Body of pancreas (tissue), 4 donors: ENCODE measurements around the gene CDH2. TPM values are rescaled to one million over a fixed set of nuclear protein-coding genes. Genes with fewer than 3 reads are reported as not detected.

Experiments
- ATAC-seq: fragments of 150-250 bp; one replicate; pipeline ENCODE4 v1.9.1; 2016
- DNase-seq, 4 donors: peaks; one replicate each; pipeline ENCODE4 v3.0.0-alpha.2; 2019
- H3K27ac ChIP-seq, 4 donors: fragments of 200-600 bp; sonication (generic); 1 replicate in 3 of 4; 2 replicates in 1 of 4; pipeline versions ENCODE4 v1.5.1 to v1.6.1; 2016 to 2019; ENCODE audit warnings: mild to moderate bottlenecking in 1 of 4, mixed read lengths in 1 of 4, moderate library complexity in 1 of 4
- H3K27me3 ChIP-seq, 2 donors: fragments of 200-600 bp; sonication (generic); one replicate each; pipeline ENCODE4 v1.6.0; 2016; ENCODE audit warnings: mild to moderate bottlenecking in 1 of 2
- H3K36me3 ChIP-seq, 2 donors: fragments of 200-600 bp; sonication (generic); replicated peaks in 1 of 2; 2 replicates each; pipeline ENCODE4 v1.5.1; 2016; ENCODE audit warnings: low read depth in 2 of 2; ENCODE audit not compliant: insufficient read depth in 1 of 2
- H3K4me1 ChIP-seq: fragments of 200-600 bp; sonication (generic); one replicate; pipeline ENCODE4 v1.6.0; 2016
- H3K4me3 ChIP-seq, 2 donors: fragments of 200-600 bp; sonication (generic); 1 replicate in 1 of 2; 2 replicates in 1 of 2; pipeline ENCODE4 v1.5.1; 2016 to 2019
- H3K9me3 ChIP-seq, 3 donors: fragments of 200-600 bp; sonication (generic); 1 replicate in 2 of 3; 2 replicates in 1 of 3; pipeline ENCODE4 v1.5.1; 2016
- POLR2A ChIP-seq, 3 donors: fragments of 450-650 bp; IDR thresholded peaks; one replicate each; pipeline ENCODE4 v1.6.1; 2016; ENCODE audit warnings: antibody characterized with exemption in 3 of 3, mild to moderate bottlenecking in 2 of 3
- WGBS, 2 donors: methylation state at CpG; one replicate each; pipeline ENCODE4 v1.1.5; 2017; 5-methylcytosine and 5-hydroxymethylcytosine counted together
- intact Hi-C: fragments of 100-400 bp; cut with DNase I; formaldehyde crosslinking; loops from one replicate; pipeline ENCODE4 v1.15.1; 2023
- total RNA-seq, 2 donors: library from RNA; depleted of rRNA; stranded (reverse); fragments of >200 nt; gene quantifications; one replicate each; pipeline ENCODE4 v1.1.0, GENCODE V29; 2016
- TF ChIP-seq, protein P1 (sequence below), 7 experiments: fragments of 450-650 bp in 4 of 7; fragments of 200-600 bp in 3 of 7; sonication (generic) in 3 of 7; IDR thresholded peaks; one replicate each; pipeline ENCODE4 v1.5.1; 2016 to 2019; ENCODE audit warnings: antibody characterized with exemption in 7 of 7

The CDH2 gene
- under 1 TPM; 0.33 to 0.78 TPM for total RNA-seq

GRCh38 chr18:28176948-28177827 lies at the start of gene CDH2:
Gene CDH2, minus strand, starts transcription at chr18:28177130. Its CDS starts 108 bp downstream, at chr18:28177022.
- intact Hi-C loops, result no loop called here
- no peaks in the 10 kb centered on the region for H3K36me3 ChIP-seq
- no peak for TF ChIP-seq POLR2A (IDR thresholded peaks at IDR 0.05)
- TF ChIP-seq, protein P1, sequence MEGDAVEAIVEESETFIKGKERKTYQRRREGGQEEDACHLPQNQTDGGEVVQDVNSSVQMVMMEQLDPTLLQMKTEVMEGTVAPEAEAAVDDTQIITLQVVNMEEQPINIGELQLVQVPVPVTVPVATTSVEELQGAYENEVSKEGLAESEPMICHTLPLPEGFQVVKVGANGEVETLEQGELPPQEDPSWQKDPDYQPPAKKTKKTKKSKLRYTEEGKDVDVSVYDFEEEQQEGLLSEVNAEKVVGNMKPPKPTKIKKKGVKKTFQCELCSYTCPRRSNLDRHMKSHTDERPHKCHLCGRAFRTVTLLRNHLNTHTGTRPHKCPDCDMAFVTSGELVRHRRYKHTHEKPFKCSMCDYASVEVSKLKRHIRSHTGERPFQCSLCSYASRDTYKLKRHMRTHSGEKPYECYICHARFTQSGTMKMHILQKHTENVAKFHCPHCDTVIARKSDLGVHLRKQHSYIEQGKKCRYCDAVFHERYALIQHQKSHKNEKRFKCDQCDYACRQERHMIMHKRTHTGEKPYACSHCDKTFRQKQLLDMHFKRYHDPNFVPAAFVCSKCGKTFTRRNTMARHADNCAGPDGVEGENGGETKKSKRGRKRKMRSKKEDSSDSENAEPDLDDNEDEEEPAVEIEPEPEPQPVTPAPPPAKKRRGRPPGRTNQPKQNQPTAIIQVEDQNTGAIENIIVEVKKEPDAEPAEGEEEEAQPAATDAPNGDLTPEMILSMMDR (IDR thresholded peaks at IDR 0.05), result no peak
- 1% methylated on average over 22 to 60 of the region's 105 CpGs for WGBS, 2 donors
- peaks cover 0 to 15% of the 10 kb centered on the region in 2 donors for H3K27me3 ChIP-seq
- ATAC-seq (peak; percentile 59), DNase-seq (peak in 2 of 4 donors; percentile 13 to 18)
- H3K4me3 ChIP-seq, result peak within 1 kb of the TSS; percentile 9 to 25
- peaks cover 28% of the 10 kb centered on the region for H3K4me1 ChIP-seq
- H3K9me3 ChIP-seq, result no peaks in the 10 kb centered on the region
- H3K27ac ChIP-seq, result no peak within 1 kb of the TSS

- DNase-seq, result no peak
- Histone ChIP-seq H3K4me1 (no peaks in the 10 kb centered on the region), H3K27me3 (no peaks in the 10 kb centered on the region), H3K4me3 (no peak overlapping the region), H3K36me3 (no peaks in the 10 kb centered on the region), H3K27ac (no peak overlapping the region), H3K9me3 (no peaks in the 10 kb centered on the region)
- 61 to 65% methylated on average over 3 of the region's 3 CpGs for WGBS, 2 donors
- ATAC-seq, result no peak
- intact Hi-C loops, result no loop called here
- TF ChIP-seq POLR2A (IDR thresholded peaks at IDR 0.05), result no peak
- TF ChIP-seq, protein P1 (IDR thresholded peaks at IDR 0.05), result no peak
Measured at GRCh38 chr18:28212060-28212459, 35.1 kb upstream of the CDH2 start.

- WGBS, 2 donors, result 56% methylated on average over 10 to 11 of the region's 11 CpGs
- TF ChIP-seq, protein P1 (IDR thresholded peaks at IDR 0.05), result no peak
- TF ChIP-seq POLR2A (IDR thresholded peaks at IDR 0.05), result no peak
- Histone ChIP-seq H3K36me3 (no peaks in the 10 kb centered on the region), H3K27ac (no peak overlapping the region), H3K4me1 (no peaks in the 10 kb centered on the region), H3K9me3 (no peaks in the 10 kb centered on the region), H3K27me3 (no peaks in the 10 kb centered on the region), H3K4me3 (no peak overlapping the region)
- no peak for DNase-seq
- intact Hi-C loops, result no loop called here
- no peak for ATAC-seq
Measured at GRCh38 chr18:28208712-28209265, 31.9 kb upstream of the CDH2 start.

- 41 to 52% methylated on average over 1 of the region's 1 CpG for WGBS, 2 donors
- no peaks in the 10 kb centered on the region for H3K27me3 ChIP-seq
- ATAC-seq, result no peak
Measured at GRCh38 chr18:28208268-28208667, 31.3 kb upstream of the CDH2 start.

More at GRCh38 chr18:28208268-28208667, 31.3 kb upstream of the CDH2 start:
- intact Hi-C loops, result no loop called here
- no peak for DNase-seq
- Histone ChIP-seq H3K4me3 (no peak overlapping the region), H3K27ac (no peak overlapping the region), H3K4me1 (no peaks in the 10 kb centered on the region), H3K9me3 (no peaks in the 10 kb centered on the region), H3K36me3 (no peaks in the 10 kb centered on the region)
- TF ChIP-seq POLR2A (IDR thresholded peaks at IDR 0.05), result no peak
- TF ChIP-seq, protein P1 (IDR thresholded peaks at IDR 0.05), result no peak
